H1 (cell line): ENCODE data around the gene LONP2. TPM values are rescaled to one million over a fixed set of nuclear protein-coding genes. Genes with fewer than 3 reads are reported as not detected.

Experiments
- CTCF ChIA-PET: fragments of 300-600 bp; sonication (Branson Sonifier 250); formaldehyde crosslinking; loops from one replicate; lab custom pipeline; 2021; ENCODE audit not compliant: partially characterized antibody; lab: Charles Lee
- POLR2A ChIA-PET: fragments of 300-600 bp; sonication (Branson Sonifier 250); formaldehyde crosslinking; loops from one replicate; lab custom pipeline; 2021; ENCODE audit warnings: inconsistent platforms; ENCODE audit not compliant: partially characterized antibody; lab: Charles Lee
- DNase-seq, 2 experiments: peaks; one replicate each; pipeline versions ENCODE4 v3.0.0 to v3.0.0-alpha.2; 2010 to 2022; ENCODE audit warnings: low spot score in 2 of 2, low read depth in 1 of 2, mixed read lengths in 1 of 2
- FAIRE-seq: peaks from 2 replicates; lab custom pipeline; 2011; peaks lifted over from hg19 to GRCh38; lab: Jason Lieb, UNC
- H2AFZ ChIP-seq: 2 replicates; pipeline ENCODE4 v1.8.1; 2012; ENCODE audit warnings: low read length, inconsistent platforms
- H2AK5ac ChIP-seq: 2 replicates; pipeline ENCODE4 v1.6.1; 2013; ENCODE audit warnings: low read depth, low read length
- H2BK120ac ChIP-seq: replicated peaks from 2 replicates; pipeline ENCODE3; 2013; ENCODE audit warnings: low read depth, low read length, inconsistent platforms
- H2BK12ac ChIP-seq: 2 replicates; pipeline ENCODE4 v1.6.1; 2013; ENCODE audit warnings: low read depth, low read length
- H2BK15ac ChIP-seq: 2 replicates; pipeline ENCODE4 v1.6.1; 2013; ENCODE audit warnings: low read length
- H2BK20ac ChIP-seq: 2 replicates; pipeline ENCODE4 v1.6.1; 2013; ENCODE audit warnings: low read length
- H2BK5ac ChIP-seq: 2 replicates; pipeline ENCODE4 v1.6.1; 2013; ENCODE audit warnings: low read depth, low read length
- H3K14ac ChIP-seq: 2 replicates; pipeline ENCODE4 v1.6.1; 2013; ENCODE audit warnings: inconsistent platforms; ENCODE audit not compliant: insufficient read length
- H3K18ac ChIP-seq: 2 replicates; pipeline ENCODE4 v1.6.1; 2013; ENCODE audit warnings: low read length; ENCODE audit errors: extremely low read depth
- H3K23ac ChIP-seq: 2 replicates; pipeline ENCODE4 v1.6.1; 2013; ENCODE audit warnings: inconsistent platforms; ENCODE audit not compliant: insufficient read length
- H3K23me2 ChIP-seq: 2 replicates; pipeline ENCODE4 v1.6.1; 2013; ENCODE audit warnings: low read depth, low read length
- H3K27ac ChIP-seq: 2 replicates; pipeline ENCODE4 v1.6.1; 2011; ENCODE audit warnings: low read depth, low read length, inconsistent platforms
- H3K27me3 ChIP-seq, 4 experiments: replicated peaks in 1 of 4; 1 replicate in 1 of 4; 2 replicates in 3 of 4; pipeline versions ENCODE4 v1.6.1 to v1.8.1; 2011 to 2013; ENCODE audit warnings: low read length in 3 of 4, mild to moderate bottlenecking in 3 of 4, inconsistent platforms in 2 of 4, mixed read lengths in 2 of 4, moderate library complexity in 1 of 4; ENCODE audit not compliant: control insufficient read depth in 3 of 4, insufficient read depth in 3 of 4; ENCODE audit errors: extremely low read depth in 1 of 4
- H3K36me3 ChIP-seq, 4 experiments: 2 replicates each; pipeline versions ENCODE4 v1.6.1 to v1.8.1; 2011 to 2013; ENCODE audit warnings: mild to moderate bottlenecking in 4 of 4, low read length in 3 of 4, moderate library complexity in 2 of 4, control low read depth in 1 of 4, inconsistent platforms in 1 of 4; ENCODE audit not compliant: insufficient read depth in 4 of 4, control insufficient read depth in 2 of 4
- H3K4ac ChIP-seq: replicated peaks from 2 replicates; pipeline ENCODE3; 2013; ENCODE audit warnings: low read length, low read depth, mixed read lengths, inconsistent platforms; ENCODE audit not compliant: insufficient read length
- H3K4me1 ChIP-seq, 4 experiments: replicated peaks in 1 of 4; 1 replicate in 1 of 4; 2 replicates in 3 of 4; pipeline versions ENCODE4 v1.6.1 to v1.8.1; 2011 to 2013; ENCODE audit warnings: low read length in 3 of 4, inconsistent platforms in 2 of 4, mixed read lengths in 1 of 4; ENCODE audit not compliant: insufficient read depth in 4 of 4, control insufficient read depth in 3 of 4
- H3K4me2 ChIP-seq, 2 experiments: 2 replicates each; pipeline versions ENCODE4 v1.6.1 to v1.8.1; 2011 to 2013; ENCODE audit warnings: low read depth in 2 of 2, low read length in 2 of 2, control low read depth in 1 of 2, inconsistent platforms in 1 of 2, mild to moderate bottlenecking in 1 of 2; ENCODE audit not compliant: insufficient read depth in 1 of 2
- H3K4me3 ChIP-seq, 4 experiments: fragments of 200-600, 300-600 bp in 1 of 4; sonication (generic), shearing (Covaris generic), sonication (Bioruptor Twin) in 1 of 4; 2 replicates each; pipeline versions ENCODE4 v1.5.1 to v1.8.1; 2011 to 2016; ENCODE audit warnings: low read length in 4 of 4, low read depth in 3 of 4, control low read depth in 2 of 4, inconsistent platforms in 2 of 4, mild to moderate bottlenecking in 2 of 4, mixed read lengths in 1 of 4, moderate library complexity in 1 of 4; ENCODE audit not compliant: insufficient read depth in 2 of 4; ENCODE audit errors: extremely low read depth in 1 of 4
- H3K56ac ChIP-seq: replicated peaks from 2 replicates; pipeline ENCODE3; 2013; ENCODE audit warnings: low read depth, mild to moderate bottlenecking, mixed read lengths, low read length, inconsistent platforms; ENCODE audit not compliant: insufficient read length
- H3K79me1 ChIP-seq: 2 replicates; pipeline ENCODE4 v1.6.1; 2013; ENCODE audit warnings: low read depth, low read length, control low read depth
- H3K79me2 ChIP-seq, 2 experiments: 2 replicates each; pipeline versions ENCODE4 v1.6.1 to v1.8.1; 2012 to 2013; ENCODE audit warnings: low read length in 2 of 2, mild to moderate bottlenecking in 2 of 2, inconsistent platforms in 1 of 2; ENCODE audit not compliant: insufficient read depth in 2 of 2, control insufficient read depth in 1 of 2
- H3K9ac ChIP-seq, 4 experiments: replicated peaks in 1 of 4; 1 replicate in 1 of 4; 2 replicates in 3 of 4; pipeline versions ENCODE4 v1.6.1 to v1.8.1; 2011 to 2013; ENCODE audit warnings: low read depth in 3 of 4, low read length in 3 of 4, control low read depth in 2 of 4, mild to moderate bottlenecking in 2 of 4, moderate library complexity in 2 of 4, inconsistent platforms in 1 of 4; ENCODE audit errors: extremely low read depth in 1 of 4
- H3K9me3 ChIP-seq, 2 experiments: 2 replicates each; pipeline versions ENCODE4 v1.6.1 to v1.8.1; 2012 to 2013; ENCODE audit warnings: mild to moderate bottlenecking in 2 of 2, moderate library complexity in 2 of 2, control low read depth in 1 of 2, inconsistent platforms in 1 of 2, low read depth in 1 of 2, low read length in 1 of 2, mixed read lengths in 1 of 2; ENCODE audit not compliant: insufficient read depth in 2 of 2
- H4K20me1 ChIP-seq, 2 experiments: replicated peaks in 1 of 2; 2 replicates each; pipeline versions ENCODE3 to v1.8.1; 2011 to 2013; ENCODE audit warnings: inconsistent platforms in 2 of 2, low read length in 2 of 2, mild to moderate bottlenecking in 1 of 2; ENCODE audit not compliant: insufficient read depth in 2 of 2, control insufficient read depth in 1 of 2
- H4K5ac ChIP-seq: 2 replicates; pipeline ENCODE4 v1.6.1; 2013; ENCODE audit warnings: low read length, low read depth, mixed read lengths, inconsistent platforms; ENCODE audit not compliant: insufficient read length
- H4K8ac ChIP-seq: 2 replicates; pipeline ENCODE4 v1.8.0; 2013; ENCODE audit warnings: mild to moderate bottlenecking, moderate library complexity, low read length, inconsistent platforms; ENCODE audit not compliant: insufficient read depth; ENCODE audit errors: extremely low read depth
- H4K91ac ChIP-seq: replicated peaks from 2 replicates; pipeline ENCODE3; 2013; ENCODE audit warnings: low read length, mixed read lengths, inconsistent platforms; ENCODE audit not compliant: insufficient read length
- ATF2 ChIP-seq: IDR thresholded peaks from 2 replicates; pipeline ENCODE4 v1.6.1; 2012; ENCODE audit warnings: low read length, inconsistent platforms
- BACH1 ChIP-seq: IDR thresholded peaks from 2 replicates; pipeline ENCODE4 v1.6.1; 2012; ENCODE audit warnings: low read length, improper control_type of control experiment
- SP4 ChIP-seq: IDR thresholded peaks from 2 replicates; pipeline ENCODE4 v1.6.1; 2012; ENCODE audit warnings: low read length, inconsistent platforms
- WGBS, 2 experiments: shearing (Covaris generic) in 1 of 2; methylation state at CpG; one replicate each; pipeline versions ENCODE4 v1.1.6 to v1.1.7; 2013 to 2015; ENCODE audit warnings: low lambda C conversion rate in 2 of 2, mixed read lengths in 2 of 2, inconsistent platforms in 1 of 2, low coverage in 1 of 2, missing lambda C conversion rate in 1 of 2; ENCODE audit not compliant: insufficient replicate concordance in 2 of 2, insufficient coverage in 1 of 2, insufficient read length in 1 of 2; ENCODE audit errors: extremely low coverage in 1 of 2, missing lambda C conversion rate in 1 of 2; 5-methylcytosine and 5-hydroxymethylcytosine counted together
- polyA plus RNA-seq, 7 experiments: library from polyadenylated mRNA; depleted of rRNA in 3 of 7; stranded (reverse) in 5 of 7; unstranded in 2 of 7; fragments of >200 nt in 5 of 7; fragments of 200-250 nt in 2 of 7; gene quantifications; 1 replicate in 5 of 7; 2 replicates in 1 of 7; 4 replicates in 1 of 7; pipeline versions ENCODE4 v1.2.1 to v1.2.3, GENCODE V29; 2011 to 2013; ENCODE audit warnings: missing spikeins in 2 of 7, mixed read lengths in 2 of 7
- total RNA-seq: library from RNA; stranded (reverse); fragmentation: NEBNext Ultra II Directional; extraction: Animal tissue kit (Norgen Biotek cat#: 25700); gene quantifications from 2 replicates; pipeline ENCODE4 v1.2.1, GENCODE V29; 2021

Gene LONP2
- total and polyA plus RNA-seq, 2 of the 8 experiments (the other 6 are each of a cell fraction or from before 2014, with no cell fraction given) = 8.1 to 23.1 TPM

GRCh38 chr16:48204825-48205151, 39.3 kb upstream of the LONP2 start:
- DNase-seq = no peak
- no peaks in the 10 kb centered on the region for H4K20me1 ChIP-seq
- H3K36me3 ChIP-seq = no peaks in the 10 kb centered on the region
- H2AFZ ChIP-seq = no peak overlapping the region
- no peak overlapping the region for H2AK5ac ChIP-seq
- no peaks in the 10 kb centered on the region for H3K4me1 ChIP-seq
- no peak for FAIRE-seq
- no peak overlapping the region for H4K91ac ChIP-seq
- CTCF ChIA-PET = no interaction called here
- no peak overlapping the region for H3K9ac ChIP-seq
- H3K27me3 ChIP-seq = no peaks in the 10 kb centered on the region
- H2BK12ac ChIP-seq = no peak overlapping the region
- no peak for TF ChIP-seq ATF2
- TF ChIP-seq BACH1 = no peak
- no peak for TF ChIP-seq SP4
- no peak overlapping the region for H4K8ac ChIP-seq
- whole genome bisulfite sequencing, 2 experiments = 87% methylated on average over 6 of the region's 6 CpGs; no CpG with 5 or more reads in 1 of the 2 experiments
- no peak overlapping the region for H3K4ac ChIP-seq
- no peak overlapping the region for H3K18ac ChIP-seq
- H2BK20ac ChIP-seq = no peak overlapping the region
- no peak overlapping the region for H3K4me3 ChIP-seq
- no peak overlapping the region for H2BK15ac ChIP-seq
- no peaks in the 10 kb centered on the region for H3K9me3 ChIP-seq
- no peak overlapping the region for H3K4me2 ChIP-seq
- H3K79me1 ChIP-seq = no peaks in the 10 kb centered on the region
- no peaks in the 10 kb centered on the region for H3K79me2 ChIP-seq
- no peak overlapping the region for H3K14ac ChIP-seq
- POLR2A ChIA-PET = no interaction called here
- H2BK120ac ChIP-seq = no peak overlapping the region
- no peak overlapping the region for H2BK5ac ChIP-seq
- H4K5ac ChIP-seq = no peak overlapping the region
- no peaks in the 10 kb centered on the region for H3K23me2 ChIP-seq
- no peak overlapping the region for H3K56ac ChIP-seq
- no peak overlapping the region for H3K23ac ChIP-seq
- H3K27ac ChIP-seq = no peak overlapping the region
